Measurements from ENCODE around the gene BACH2. TPM values are rescaled to one million over a fixed set of nuclear protein-coding genes. Genes with fewer than 3 reads are reported as not detected.
A peak's percentile ranks its signal among the peaks of the same experiment; 100 is the strongest.

The BACH2 gene
- total and polyA plus RNA-seq, 2 experiments from 2014 or later = 1.6 to 5.7 TPM

DNA sequence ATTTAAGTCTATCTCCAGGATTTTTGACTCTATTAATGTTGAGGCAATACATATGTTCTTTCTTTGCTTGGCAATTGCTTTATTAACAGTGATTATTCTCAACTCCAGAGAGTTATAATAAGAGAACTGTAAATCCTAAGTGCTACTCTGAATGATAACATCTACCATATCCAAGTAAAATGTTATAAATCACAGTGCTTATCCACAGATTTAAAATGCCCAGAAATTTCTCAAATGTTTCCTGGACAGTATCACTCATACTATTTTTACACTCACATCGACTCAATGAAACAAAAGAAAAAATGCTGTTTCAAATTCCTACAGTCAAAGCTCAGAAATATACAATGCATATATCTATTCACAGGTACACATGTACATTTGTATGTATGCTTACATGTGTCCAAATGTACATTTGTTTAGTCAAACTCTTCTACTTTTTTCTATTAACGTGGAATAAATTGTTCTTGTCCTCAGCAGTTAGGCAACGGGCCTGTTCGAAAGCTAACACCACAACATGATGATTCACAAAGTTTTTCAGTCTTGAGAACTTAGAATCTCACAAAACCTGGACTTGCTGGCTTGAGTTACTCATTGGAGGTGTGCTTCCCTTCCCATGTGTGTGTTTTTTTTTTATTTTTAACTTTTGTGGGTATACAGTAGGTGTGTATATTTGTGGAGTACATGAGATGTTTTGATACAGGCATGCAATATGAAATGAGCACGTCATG, 209.4 kb downstream of the BACH2 start (continued):
- no peak for TF ChIP-seq ZNF462 (CRISPR knock-in tag; IDR thresholded peaks at IDR 0.05)
- TF ChIP-seq, protein P1, sequence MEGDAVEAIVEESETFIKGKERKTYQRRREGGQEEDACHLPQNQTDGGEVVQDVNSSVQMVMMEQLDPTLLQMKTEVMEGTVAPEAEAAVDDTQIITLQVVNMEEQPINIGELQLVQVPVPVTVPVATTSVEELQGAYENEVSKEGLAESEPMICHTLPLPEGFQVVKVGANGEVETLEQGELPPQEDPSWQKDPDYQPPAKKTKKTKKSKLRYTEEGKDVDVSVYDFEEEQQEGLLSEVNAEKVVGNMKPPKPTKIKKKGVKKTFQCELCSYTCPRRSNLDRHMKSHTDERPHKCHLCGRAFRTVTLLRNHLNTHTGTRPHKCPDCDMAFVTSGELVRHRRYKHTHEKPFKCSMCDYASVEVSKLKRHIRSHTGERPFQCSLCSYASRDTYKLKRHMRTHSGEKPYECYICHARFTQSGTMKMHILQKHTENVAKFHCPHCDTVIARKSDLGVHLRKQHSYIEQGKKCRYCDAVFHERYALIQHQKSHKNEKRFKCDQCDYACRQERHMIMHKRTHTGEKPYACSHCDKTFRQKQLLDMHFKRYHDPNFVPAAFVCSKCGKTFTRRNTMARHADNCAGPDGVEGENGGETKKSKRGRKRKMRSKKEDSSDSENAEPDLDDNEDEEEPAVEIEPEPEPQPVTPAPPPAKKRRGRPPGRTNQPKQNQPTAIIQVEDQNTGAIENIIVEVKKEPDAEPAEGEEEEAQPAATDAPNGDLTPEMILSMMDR (conservative IDR thresholded peaks at IDR 0.05; ENCODE audit: low read depth in 2 of 2) = no peak
- no peak for TF ChIP-seq EZH2 (IDR thresholded peaks at IDR 0.05; ENCODE audit: low read depth, unreplicated experiment)
- no peak for TF ChIP-seq EZH2phosphoT487 (IDR thresholded peaks at IDR 0.05; ENCODE audit: unreplicated experiment)
- TF ChIP-seq NANOG (IDR thresholded peaks at IDR 0.05; ENCODE audit: borderline replicate concordance) = no peak
- TF ChIP-seq CREB1 (CRISPR knock-in tag; IDR thresholded peaks at IDR 0.05; ENCODE audit: low read depth) = no peak

DNA sequence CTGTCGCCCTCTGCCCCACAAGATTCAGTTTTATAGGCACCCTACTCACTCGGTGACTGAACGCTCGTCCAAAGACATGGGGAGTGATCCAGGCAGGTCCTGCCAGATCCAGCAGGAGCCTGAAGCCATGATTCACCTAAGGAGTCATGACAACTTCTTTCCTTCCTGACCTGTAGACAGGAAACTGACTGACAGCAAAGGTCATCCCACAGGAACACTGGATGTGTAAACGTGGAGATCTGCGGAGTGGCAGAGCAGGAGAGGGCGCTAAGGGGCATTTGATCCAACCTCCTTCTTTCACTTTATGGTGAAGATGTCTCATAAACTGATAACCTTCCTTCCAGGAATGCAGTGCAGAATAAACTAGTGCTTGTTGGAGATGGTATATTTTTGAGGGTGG, 210.1 kb downstream of the BACH2 start:
- H3K9me3 Mint-ChIP-seq = no peaks in the 10 kb centered on the region
- H3K36me3 Mint-ChIP-seq (ENCODE audit: low read depth) = no peaks in the 10 kb centered on the region
- no peak overlapping the region for H3K4me3 Mint-ChIP-seq
- Histone ChIP-seq H3K79me2 (replicated peaks; ENCODE audit: insufficient read depth) (no peaks in the 10 kb centered on the region), H2AFZ (no peak overlapping the region), H3K4me3 (no peak overlapping the region), H3K4me1 (ENCODE audit: insufficient read depth) (no peaks in the 10 kb centered on the region), H3K36me3 (ENCODE audit: insufficient read depth) (no peaks in the 10 kb centered on the region), H3K4me2 (no peak overlapping the region), H4K20me1 (replicated peaks; ENCODE audit: insufficient read depth) (no peaks in the 10 kb centered on the region), H3K9me2 (ENCODE audit: insufficient read depth) (no peaks in the 10 kb centered on the region), H3F3A (replicated peaks; ENCODE audit: low read depth) (no peaks in the 10 kb centered on the region), H3K27ac (ENCODE audit: low read depth) (no peak overlapping the region), H3K27me3 (ENCODE audit: insufficient read depth) (no peaks in the 10 kb centered on the region)
- no peak overlapping the region; the same call in 1 of the 2 replicates for H3K27ac Mint-ChIP-seq
- ATAC-seq (peak; percentile 54; the same call in 2 of the 3 replicates), DNase-seq (ENCODE audit: low spot score) (no peak)
- no peaks in the 10 kb centered on the region for H3K27me3 Mint-ChIP-seq (ENCODE audit: insufficient read depth, low read depth, poor library complexity)
- TF ChIP-seq, protein P1 (conservative IDR thresholded peaks at IDR 0.05; ENCODE audit: low read depth in 2 of 2) = peak; percentile 33 to 63; a peak in 3 of 4 replicates
- no peak for TF ChIP-seq ZNF114 (CRISPR knock-in tag; IDR thresholded peaks at IDR 0.05)
- H3K4me1 Mint-ChIP-seq = no peaks in the 10 kb centered on the region

Data from GM23338 (cell line).